Measurements from ENCODE around the gene PRR29. TPM values are rescaled to one million over a fixed set of nuclear protein-coding genes. Genes with fewer than 3 reads are reported as not detected.

PRR29 gene
- total and polyA plus RNA-seq, 2 donors (not counting 1 experiment from before 2014, with no cell fraction given) = 0.03 TPM; not detected in 1

- Histone ChIP-seq H4K20me1 (ENCODE audit: control insufficient read depth, insufficient read depth, low read length, poor library complexity, severe bottlenecking) (no peaks in the 10 kb centered on the region), H3K9me3 (ENCODE audit: control extremely low read depth in 1 of 3, control insufficient read depth in 2 of 3, insufficient read depth in 1 of 3, low read length in 2 of 3) (no peaks in the 10 kb centered on the region), H3K27me3 (replicated peaks in 1 of 4; ENCODE audit: control extremely low read depth in 1 of 4, control insufficient read depth in 3 of 4, insufficient read depth in 4 of 4, low read length in 3 of 4) (no peaks in the 10 kb centered on the region), H2AFZ (ENCODE audit: insufficient read depth, low read depth, low read length, poor library complexity, severe bottlenecking) (no peak overlapping the region), H3K4me1 (ENCODE audit: control insufficient read depth in 2 of 2, insufficient read depth in 2 of 2, low read length in 2 of 2) (peaks cover 8 to 18% of the 10 kb centered on the region in 2 donors), H3K9ac (ENCODE audit: low read length) (no peak overlapping the region), H3K4me2 (replicated peaks; ENCODE audit: low read depth, low read length, poor library complexity, severe bottlenecking) (no peak overlapping the region), H3K27ac (ENCODE audit: low read length in 2 of 2) (no peak overlapping the region), H3K79me2 (ENCODE audit: control insufficient read depth, insufficient read depth, low read length) (no peaks in the 10 kb centered on the region), H3K4me3 (ENCODE audit: control extremely low read depth in 1 of 5, extremely low read depth in 1 of 5, insufficient read depth in 1 of 5, low read depth in 2 of 5, low read length in 4 of 5) (no peak overlapping the region), H3K36me3 (replicated peaks in 1 of 2; ENCODE audit: control extremely low read depth in 1 of 2, control insufficient read depth in 1 of 2, extremely low read depth in 1 of 2, insufficient read depth in 2 of 2, low read length in 1 of 2) (no peaks in the 10 kb centered on the region)
- no peaks in the 10 kb centered on the region for H3K27me3 Mint-ChIP-seq
- CTCF ChIA-PET = interaction anchor here (14.3 to 14.6 kb wide), 2 partner anchors 44 to 64 kb away, joined by 214 to 504 read pairs; partner anchors contain the start of genes CSHL1, GH1 and ICAM2
- H3K27ac Mint-ChIP-seq = no peak overlapping the region
- H3K4me1 Mint-ChIP-seq = peaks cover 20% of the 10 kb centered on the region
- intact Hi-C loops (cut with micrococcal nuclease) = no loop called here
- WGBS (ENCODE audit: insufficient coverage) = 94% methylated on average over 9 of the region's 9 CpGs
- POLR2A ChIA-PET = no interaction called here
- TF ChIP-seq, protein P1, sequence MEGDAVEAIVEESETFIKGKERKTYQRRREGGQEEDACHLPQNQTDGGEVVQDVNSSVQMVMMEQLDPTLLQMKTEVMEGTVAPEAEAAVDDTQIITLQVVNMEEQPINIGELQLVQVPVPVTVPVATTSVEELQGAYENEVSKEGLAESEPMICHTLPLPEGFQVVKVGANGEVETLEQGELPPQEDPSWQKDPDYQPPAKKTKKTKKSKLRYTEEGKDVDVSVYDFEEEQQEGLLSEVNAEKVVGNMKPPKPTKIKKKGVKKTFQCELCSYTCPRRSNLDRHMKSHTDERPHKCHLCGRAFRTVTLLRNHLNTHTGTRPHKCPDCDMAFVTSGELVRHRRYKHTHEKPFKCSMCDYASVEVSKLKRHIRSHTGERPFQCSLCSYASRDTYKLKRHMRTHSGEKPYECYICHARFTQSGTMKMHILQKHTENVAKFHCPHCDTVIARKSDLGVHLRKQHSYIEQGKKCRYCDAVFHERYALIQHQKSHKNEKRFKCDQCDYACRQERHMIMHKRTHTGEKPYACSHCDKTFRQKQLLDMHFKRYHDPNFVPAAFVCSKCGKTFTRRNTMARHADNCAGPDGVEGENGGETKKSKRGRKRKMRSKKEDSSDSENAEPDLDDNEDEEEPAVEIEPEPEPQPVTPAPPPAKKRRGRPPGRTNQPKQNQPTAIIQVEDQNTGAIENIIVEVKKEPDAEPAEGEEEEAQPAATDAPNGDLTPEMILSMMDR (IDR thresholded peaks at IDR 0.05) = no peak
- no peak for TF ChIP-seq EZH2 (IDR thresholded peaks at IDR 0.05; ENCODE audit: borderline replicate concordance, insufficient read depth, low read depth, low read length, poor library complexity, severe bottlenecking)
- H3K9me3 Mint-ChIP-seq (ENCODE audit: insufficient read depth) = no peaks in the 10 kb centered on the region
- DNase-seq (no peak), ATAC-seq (ENCODE audit: low read depth) (no peak)
- H3K4me3 Mint-ChIP-seq = no peak overlapping the region
Observed at GRCh38 chr17:63960006-63960405, 38.1 kb upstream of the PRR29 start.

DNA sequence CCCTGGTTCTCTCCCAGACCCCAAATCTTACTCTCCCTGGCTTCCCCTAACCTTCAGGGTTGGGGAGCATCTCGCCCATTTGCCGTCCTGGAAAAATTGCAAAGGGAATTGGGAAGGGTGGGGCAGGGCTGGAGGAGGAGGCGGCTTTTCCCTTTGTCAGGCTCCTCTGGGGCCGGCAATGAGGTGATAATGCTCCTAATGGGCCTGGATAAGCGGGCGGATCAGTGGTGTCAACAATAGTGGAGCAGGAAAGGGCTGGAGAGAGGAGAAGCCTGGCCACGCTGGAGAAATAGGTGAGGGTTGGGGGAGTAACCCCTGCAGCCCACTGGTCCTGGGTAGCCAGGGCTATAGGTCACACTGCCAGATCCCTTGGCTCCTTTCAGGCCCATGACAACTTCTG, 37.7 kb upstream of the PRR29 start:
- WGBS (ENCODE audit: insufficient coverage) = 97% methylated on average over 5 of the region's 7 CpGs
- TF ChIP-seq, protein P1 (IDR thresholded peaks at IDR 0.05) = no peak
- no peak for TF ChIP-seq EZH2 (IDR thresholded peaks at IDR 0.05; ENCODE audit: borderline replicate concordance, insufficient read depth, low read depth, low read length, poor library complexity, severe bottlenecking)
- H3K27me3 ChIP-seq (replicated peaks in 1 of 4; ENCODE audit: control extremely low read depth in 1 of 4, control insufficient read depth in 3 of 4, insufficient read depth in 4 of 4, low read length in 3 of 4) = no peaks in the 10 kb centered on the region
- DNase-seq (no peak), ATAC-seq (ENCODE audit: low read depth) (no peak)
- no peaks in the 10 kb centered on the region for H3K36me3 ChIP-seq (replicated peaks in 1 of 2; ENCODE audit: control extremely low read depth in 1 of 2, control insufficient read depth in 1 of 2, extremely low read depth in 1 of 2, insufficient read depth in 2 of 2, low read length in 1 of 2)
- Mint-ChIP-seq H3K9me3 (ENCODE audit: insufficient read depth) (no peaks in the 10 kb centered on the region), H3K4me1 (peaks cover 17% of the 10 kb centered on the region), H3K27ac (no peak overlapping the region), H3K4me3 (no peak overlapping the region), H3K27me3 (no peaks in the 10 kb centered on the region)
- H3K4me1 ChIP-seq (ENCODE audit: control insufficient read depth in 2 of 2, insufficient read depth in 2 of 2, low read length in 2 of 2) = peaks cover 8 to 14% of the 10 kb centered on the region in 2 donors
- ChIA-PET POLR2A (no interaction called here), CTCF (interaction anchor here (1.0 to 14.6 kb wide), 3 partner anchors 44 to 173 kb away, joined by 3 to 504 read pairs (median 214); partner anchors contain the start of genes CSHL1, GH1 and ICAM2)
- no peak overlapping the region for H3K27ac ChIP-seq (ENCODE audit: low read length in 2 of 2)
- no peak overlapping the region for H3K4me3 ChIP-seq (ENCODE audit: control extremely low read depth in 1 of 5, extremely low read depth in 1 of 5, insufficient read depth in 1 of 5, low read depth in 2 of 5, low read length in 4 of 5)
- no peaks in the 10 kb centered on the region for H3K79me2 ChIP-seq (ENCODE audit: control insufficient read depth, insufficient read depth, low read length)
- intact Hi-C loops (cut with micrococcal nuclease) = no loop called here
- no peaks in the 10 kb centered on the region for H3K9me3 ChIP-seq (ENCODE audit: control extremely low read depth in 1 of 3, control insufficient read depth in 2 of 3, insufficient read depth in 1 of 3, low read length in 2 of 3)
- no peak overlapping the region for H3K9ac ChIP-seq (ENCODE audit: low read length)
- no peak overlapping the region for H2AFZ ChIP-seq (ENCODE audit: insufficient read depth, low read depth, low read length, poor library complexity, severe bottlenecking)
- no peaks in the 10 kb centered on the region for H4K20me1 ChIP-seq (ENCODE audit: control insufficient read depth, insufficient read depth, low read length, poor library complexity, severe bottlenecking)
- peak overlapping the region; percentile 69 for H3K4me2 ChIP-seq (replicated peaks; ENCODE audit: low read depth, low read length, poor library complexity, severe bottlenecking)
